GM21526 (cell line): Measurements from ENCODE around the gene QPRT.
"Not testable (repeated sequence)": the region's sequence is repeated elsewhere in the genome, so short reads cannot be mapped to it uniquely, and the experiment has no call there.

Experiments used
- ATAC-seq: cut with Tn5 transposase; IDR thresholded peaks from one replicate; pipeline ENCODE4 v1.9.1; 2021; ENCODE audit warnings: moderate library complexity; ENCODE audit not compliant: unreplicated experiment, low FRiP score

QPRT gene

DNA sequence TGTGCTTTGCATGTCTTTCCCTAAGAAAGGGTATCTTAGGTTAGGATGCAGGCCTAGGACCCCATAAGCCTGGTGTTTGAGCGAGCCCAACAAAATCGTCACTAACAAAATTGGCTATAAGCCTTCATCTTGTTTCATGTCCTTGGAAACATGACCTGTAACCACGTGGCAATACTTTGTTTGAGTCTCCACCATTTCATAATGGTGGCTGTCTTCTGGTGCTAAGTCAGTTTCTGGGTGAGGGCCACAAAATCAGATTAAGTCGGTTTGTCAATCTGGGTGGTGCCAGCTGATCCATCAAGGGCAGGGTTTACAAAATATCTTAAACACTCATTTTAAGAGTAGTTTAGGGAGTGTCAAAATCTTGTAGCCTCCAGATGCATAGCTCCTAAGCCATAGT lies 33.8 kb downstream of the QPRT start:
- no peak for ATAC-seq

- no peak for ATAC-seq
These were observed 35.4 kb downstream of the QPRT start for GRCh38 chr16:29714396-29714795.

DNA sequence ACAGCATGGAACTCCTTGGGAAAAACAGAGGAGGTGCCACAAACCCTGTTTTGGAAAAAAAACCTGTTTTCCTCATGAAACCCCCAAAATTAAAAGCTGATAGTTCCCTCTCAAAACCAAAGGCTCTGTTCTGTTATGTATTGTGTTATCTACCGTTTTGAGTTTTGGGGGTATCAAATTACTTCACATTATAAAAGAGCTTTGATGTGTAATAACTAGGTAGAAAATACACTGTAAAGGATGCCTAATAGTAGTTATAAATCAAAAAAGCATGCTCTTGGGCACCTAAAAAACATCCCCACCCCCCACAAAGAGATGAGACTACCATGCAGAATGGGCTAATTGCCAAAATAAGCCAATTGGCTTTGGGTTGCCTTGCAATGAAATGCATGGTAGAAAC lies 36.0 kb downstream of the QPRT start:
- ATAC-seq, result no peak

- ATAC-seq, result no peak
These were observed 38.1 kb downstream of the QPRT start for GRCh38 chr16:29717113-29717512.

GRCh38 chr16:29719063-29719462 lies 40.1 kb downstream of the QPRT start:
- no peak for ATAC-seq

GRCh38 chr16:29720703-29721102 lies 41.7 kb downstream of the QPRT start:
- no peak for ATAC-seq

DNA sequence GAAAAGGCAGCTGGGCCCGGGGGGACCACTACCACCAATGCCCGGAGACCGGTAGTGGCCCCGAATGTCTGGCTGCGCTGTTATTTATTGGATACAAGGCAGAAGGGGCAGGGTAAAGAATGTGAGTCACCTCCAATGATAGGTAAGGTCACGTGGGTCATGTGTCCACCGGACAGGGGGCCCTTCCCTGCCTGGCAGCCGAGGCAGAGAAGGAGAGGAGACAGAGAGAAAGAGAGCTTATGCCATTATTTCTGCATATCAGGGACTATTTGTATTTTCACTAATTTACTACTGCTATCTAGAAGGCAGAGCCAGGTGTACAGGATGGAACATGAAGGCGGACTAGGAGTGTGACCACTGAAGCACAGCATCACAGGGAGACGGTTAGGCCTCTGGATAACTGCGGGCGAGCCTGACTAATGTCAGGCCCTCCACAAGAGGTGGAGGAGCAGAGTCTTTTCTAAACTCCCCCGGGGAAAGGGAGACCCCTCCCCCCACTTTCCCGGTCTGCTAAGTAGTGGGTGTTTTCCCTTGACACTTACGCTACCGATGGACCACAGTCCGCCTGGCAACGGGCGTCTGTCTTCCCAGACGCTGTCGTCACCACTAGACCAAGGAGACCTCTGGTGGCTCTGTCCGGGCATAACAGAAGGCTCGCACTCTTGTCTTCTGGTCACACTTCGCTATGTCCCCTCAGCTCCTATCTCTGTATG lies 42.3 kb downstream of the QPRT start:
- not testable (repeated sequence) for ATAC-seq

- no peak for ATAC-seq
These were observed 47.9 kb downstream of the QPRT start for GRCh38 chr16:29726845-29727377.

DNA sequence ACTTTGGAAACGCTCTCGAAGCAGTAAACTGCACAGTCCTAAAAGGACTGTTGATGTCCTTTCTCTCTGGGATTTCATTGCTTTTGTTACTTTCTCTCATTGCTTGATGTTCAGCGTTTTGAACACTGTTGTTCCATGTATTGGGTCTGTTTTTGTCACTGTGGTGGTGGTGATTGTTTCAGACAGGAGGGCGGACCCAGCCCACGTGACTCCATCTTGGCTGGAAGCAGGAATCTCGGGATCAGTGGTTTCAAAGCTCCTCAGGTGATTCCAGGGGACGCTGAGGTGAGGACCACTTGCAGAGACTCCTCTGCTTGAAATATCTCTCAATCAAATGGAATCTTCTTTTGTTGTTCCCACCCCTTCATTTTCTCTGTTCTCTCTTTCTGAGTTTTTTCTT lies 48.5 kb downstream of the QPRT start:
- no peak for ATAC-seq

- ATAC-seq, result no peak
These were observed 50.1 kb downstream of the QPRT start for GRCh38 chr16:29729116-29729521.

DNA sequence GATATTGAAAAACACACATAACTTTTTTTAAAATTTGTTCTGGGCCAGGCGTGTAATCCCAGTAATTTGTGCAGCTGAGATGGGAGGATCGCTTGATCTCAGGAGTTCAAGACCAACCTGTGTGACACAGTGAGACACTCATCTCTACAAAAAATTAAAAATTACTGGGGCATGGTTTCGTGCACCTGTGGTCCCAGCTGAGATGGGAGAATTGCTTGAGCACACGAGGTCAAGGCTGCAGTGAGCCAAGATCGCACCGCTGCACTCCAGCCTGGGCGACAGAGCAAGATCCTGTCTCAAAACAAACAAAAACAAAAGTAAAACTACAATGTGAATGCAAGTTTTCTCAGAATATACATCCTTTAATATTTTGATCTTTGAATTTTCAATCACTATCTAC lies 51.7 kb downstream of the QPRT start:
- no peak for ATAC-seq

- not testable (repeated sequence) for ATAC-seq
These were observed 53.0 kb downstream of the QPRT start for GRCh38 chr16:29731768-29732601.

DNA sequence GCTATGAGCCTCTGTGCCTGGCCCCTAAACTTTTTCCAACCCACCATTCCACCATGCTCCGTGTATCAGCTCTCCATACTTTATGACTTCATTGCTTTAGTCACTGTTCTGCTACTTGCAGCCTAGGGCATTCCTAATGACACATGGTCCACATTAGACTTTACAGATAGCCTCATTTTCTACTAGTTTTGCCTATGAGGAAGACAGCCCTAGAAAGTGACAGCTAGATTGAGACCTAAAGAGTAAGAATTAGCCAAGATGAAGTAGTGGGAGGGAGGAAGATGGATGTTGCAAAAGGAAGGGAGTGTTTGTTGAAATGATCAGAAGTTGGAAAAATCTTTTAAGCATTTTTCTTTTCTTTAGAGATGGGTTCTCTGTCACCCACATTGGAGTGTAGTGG lies 55.8 kb downstream of the QPRT start:
- no peak for ATAC-seq

DNA sequence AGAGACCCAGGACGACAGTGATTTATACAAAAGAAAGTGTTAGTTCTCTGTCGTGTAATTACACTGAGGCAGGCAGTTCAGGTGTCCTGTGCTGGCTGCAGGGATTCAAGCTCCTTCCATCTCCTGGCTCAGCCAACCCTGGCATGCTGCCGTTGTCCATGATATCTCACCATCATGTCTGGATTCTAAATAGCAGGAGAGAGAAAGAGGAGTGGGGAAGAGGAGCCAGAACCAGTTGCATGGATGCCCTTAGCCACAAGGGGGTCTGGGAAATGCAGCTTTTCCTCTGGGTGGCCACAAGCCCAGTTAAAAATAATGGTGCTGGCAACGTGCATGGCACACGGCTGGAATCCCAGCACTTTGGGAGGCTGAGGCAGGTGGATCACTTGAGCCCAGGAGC lies 57.1 kb downstream of the QPRT start:
- no peak for ATAC-seq

GRCh38 chr16:29736764-29737163 lies 57.8 kb downstream of the QPRT start:
- ATAC-seq, result no peak

GRCh38 chr16:29737713-29738112 lies 58.7 kb downstream of the QPRT start:
- no peak for ATAC-seq

GRCh38 chr16:29738514-29738913 lies 59.5 kb downstream of the QPRT start:
- ATAC-seq, result no peak

DNA sequence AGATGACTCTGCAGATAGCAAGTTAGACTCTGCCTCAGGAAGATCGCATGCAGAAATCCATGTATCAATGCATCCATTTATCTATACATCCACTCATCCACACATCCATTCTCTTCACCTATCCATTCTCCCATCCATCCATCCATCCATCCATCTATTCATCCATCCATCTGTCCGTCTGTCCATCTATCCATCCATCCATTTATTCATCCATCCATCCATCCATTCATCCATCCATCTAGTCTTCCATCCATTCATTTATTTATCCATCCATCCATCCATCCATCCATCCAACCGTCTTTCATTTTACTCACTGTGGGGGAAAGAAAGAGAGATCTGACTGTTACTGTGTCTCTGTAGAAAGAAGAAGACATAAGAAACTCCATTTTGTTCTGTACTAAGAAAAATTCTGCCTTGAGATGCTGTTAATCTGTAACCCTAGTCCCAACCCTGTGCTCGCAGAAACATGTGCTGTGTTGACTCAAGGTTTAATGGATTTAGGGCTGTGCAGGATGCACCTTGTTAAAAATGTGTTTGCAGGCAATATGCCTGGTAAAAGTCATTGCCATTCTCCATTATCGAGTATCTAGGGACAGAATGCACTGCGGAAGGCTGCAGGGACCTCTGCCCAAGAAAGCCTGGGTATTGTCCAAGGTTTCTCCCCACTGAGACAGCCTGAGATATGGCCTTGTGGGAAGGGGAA lies 61.1 kb downstream of the QPRT start:
- ATAC-seq, result not testable (repeated sequence)

- not testable (repeated sequence) for ATAC-seq
These were observed 61.6 kb downstream of the QPRT start for GRCh38 chr16:29740630-29741015.

DNA sequence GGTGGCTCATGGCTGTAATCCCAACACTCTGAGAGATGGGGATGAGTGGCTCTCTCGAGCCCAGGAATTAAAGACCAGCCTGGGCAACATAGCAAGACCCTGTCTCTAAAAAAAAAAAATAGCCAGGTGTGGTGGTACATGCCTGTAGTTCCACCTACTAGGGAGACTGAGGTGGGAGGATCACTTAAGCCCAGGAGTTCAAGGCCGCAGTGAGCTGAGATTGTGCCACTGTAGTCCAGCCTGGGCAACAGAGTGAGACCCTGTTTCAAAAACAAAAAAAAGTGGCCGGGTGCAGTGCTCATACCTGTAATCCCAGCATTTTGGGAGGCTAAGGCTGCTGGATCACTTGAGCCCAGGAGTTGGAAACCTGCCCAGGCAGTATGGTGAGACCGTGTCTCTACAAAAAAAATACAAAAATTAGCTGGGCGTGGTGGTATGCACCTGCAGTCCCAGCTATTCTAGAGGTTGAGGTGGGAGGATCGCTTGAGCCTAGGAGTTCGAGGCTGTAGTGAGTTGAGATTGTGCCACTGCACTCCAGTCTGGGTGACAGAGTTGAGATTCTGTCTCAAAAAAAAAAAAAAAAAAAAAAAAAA lies 63.8 kb downstream of the QPRT start:
- no peak for ATAC-seq

DNA sequence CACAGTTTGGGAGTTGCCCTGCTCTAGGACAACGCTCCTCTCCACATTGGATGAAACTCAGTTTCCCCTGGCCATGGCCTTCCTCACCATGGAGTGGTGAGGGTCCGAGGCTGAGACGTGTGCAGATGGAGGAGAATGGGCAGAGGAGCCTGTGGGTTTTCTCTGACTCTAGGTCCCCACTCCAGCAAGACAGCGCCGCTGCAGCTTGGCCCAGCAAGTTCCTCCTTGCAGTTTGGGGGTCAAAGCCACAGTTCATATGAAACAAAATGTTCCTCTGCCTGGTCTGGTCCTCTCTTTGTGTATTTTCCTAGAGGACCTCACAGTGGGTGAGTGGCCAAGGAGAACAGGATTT lies 64.5 kb downstream of the QPRT start:
- no peak for ATAC-seq
